GM21360 (cell line): ENCODE measurements around the gene SYT6.

Experiments used
- ATAC-seq: cut with Tn5 transposase; IDR thresholded peaks from one replicate; pipeline ENCODE4 v1.9.1; 2021; ENCODE audit warnings: mild to moderate bottlenecking, moderate library complexity; ENCODE audit not compliant: unreplicated experiment

SYT6 gene

DNA sequence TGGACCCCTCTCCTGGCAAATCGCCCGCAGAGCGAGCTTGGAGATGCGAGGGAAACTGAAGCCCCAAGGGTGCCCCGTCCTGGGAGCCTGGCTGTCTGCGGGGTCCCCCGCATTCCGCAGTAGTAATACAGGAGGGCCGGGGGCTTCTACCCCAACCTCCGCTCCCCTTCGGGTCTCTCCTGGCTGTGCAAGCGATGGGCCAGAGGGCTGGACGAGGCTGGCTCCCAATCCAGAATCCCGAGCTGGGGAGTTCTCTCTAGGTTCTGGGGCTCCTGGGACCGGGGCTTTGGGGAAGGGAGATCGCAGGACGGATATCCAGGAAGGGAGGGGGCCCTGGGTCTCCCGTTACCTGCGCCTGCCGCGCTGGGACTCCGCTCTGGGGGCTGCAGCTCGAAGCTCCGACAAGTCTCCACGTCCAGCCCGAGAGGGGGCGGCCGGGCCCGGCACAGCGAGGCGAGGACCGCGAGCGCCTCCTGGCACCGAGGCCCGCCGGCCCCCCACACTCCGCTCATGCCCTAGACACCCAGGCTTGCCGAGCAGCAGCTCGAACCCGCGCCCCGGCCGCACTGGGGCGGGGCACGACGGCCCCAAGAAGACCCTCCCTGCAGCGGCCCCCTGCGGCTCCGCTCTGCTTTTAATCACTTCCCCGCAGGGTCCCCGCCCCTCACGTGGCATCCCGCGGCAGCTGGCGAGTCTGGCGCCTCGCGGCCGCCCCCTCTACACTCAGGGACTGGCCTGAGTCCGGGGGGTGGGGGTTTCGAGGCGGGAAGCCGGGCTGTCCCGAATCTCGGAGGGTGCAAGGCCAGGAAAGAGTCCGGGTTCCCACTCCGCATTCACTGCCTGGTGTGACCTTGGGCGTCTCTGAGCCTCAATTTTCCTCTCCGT, at the start of gene SYT6:
TSS of gene SYT6 (minus strand) at position 609 of the 885 bp plus-strand sequence. CDS start at position 512, 97 bp downstream.
- no peak for ATAC-seq

DNA sequence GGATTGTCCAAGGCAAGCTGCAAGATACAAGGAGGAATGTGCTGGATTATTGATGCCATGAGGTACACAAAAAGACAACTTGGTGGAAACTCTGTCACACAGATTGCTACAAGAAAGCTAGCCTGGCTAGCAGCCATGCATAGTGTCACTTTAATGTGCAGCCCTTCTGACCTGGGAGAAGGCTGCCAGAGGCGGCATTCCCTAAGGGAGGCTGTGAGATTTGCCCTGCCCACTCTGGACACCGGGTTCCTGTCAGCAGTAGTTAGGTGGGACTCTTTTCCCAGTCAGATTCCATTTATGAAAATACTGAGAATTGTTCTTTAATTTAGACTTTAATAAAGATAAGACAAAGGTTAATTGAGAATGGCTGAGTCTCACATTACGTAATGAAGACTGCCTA, 47.8 kb upstream of the SYT6 start:
- ATAC-seq: no peak

- no peak for ATAC-seq
Measured at GRCh38 chr1:114199017-114199594, 45.4 kb upstream of the SYT6 start.

- ATAC-seq: no peak
Measured at GRCh38 chr1:114196992-114197907, 43.6 kb upstream of the SYT6 start.

DNA sequence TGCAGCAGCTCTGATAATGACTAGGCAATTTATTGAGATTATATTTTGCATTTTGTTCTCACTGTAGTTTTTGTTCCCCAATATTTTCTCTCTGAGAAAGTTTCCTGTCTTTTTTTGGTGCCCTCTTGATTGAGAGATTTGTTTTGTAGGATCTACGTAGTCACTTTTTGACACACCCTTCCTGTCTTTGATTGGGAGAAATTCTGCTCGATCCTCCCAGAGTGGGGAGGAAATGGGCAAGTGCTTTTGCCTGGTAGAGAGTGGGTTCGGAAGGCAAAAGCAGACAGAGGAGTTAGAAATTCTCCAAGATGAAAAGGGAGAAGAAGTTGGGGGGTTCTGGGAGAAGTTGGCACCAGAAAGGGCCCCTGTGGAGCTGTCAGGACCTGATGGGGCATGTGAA, 42.1 kb upstream of the SYT6 start:
- ATAC-seq: no peak

- no peak for ATAC-seq
Measured at GRCh38 chr1:114192328-114192727, 38.7 kb upstream of the SYT6 start.

GRCh38 chr1:114189398-114189797, 35.7 kb upstream of the SYT6 start:
- no peak for ATAC-seq

DNA sequence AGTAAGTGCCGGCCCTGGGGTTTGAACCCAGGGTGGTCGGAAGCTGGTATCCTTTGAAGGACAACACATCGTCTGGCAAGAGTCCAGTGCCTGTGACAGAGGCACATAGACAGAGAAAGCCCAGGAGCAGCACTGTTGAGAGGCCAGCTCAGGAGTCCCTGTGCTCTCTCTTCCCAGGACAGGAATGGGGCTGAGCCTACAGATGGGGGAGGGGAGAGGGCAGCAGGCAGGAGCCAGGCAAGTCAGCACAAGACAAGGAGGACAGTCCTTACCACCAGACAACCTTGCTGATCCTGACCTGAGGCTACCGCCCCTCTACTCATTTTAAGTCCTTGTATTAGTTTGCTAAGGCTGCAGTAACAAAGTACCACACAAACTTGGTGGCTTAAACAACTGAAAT, 27.7 kb upstream of the SYT6 start:
- ATAC-seq: no peak

DNA sequence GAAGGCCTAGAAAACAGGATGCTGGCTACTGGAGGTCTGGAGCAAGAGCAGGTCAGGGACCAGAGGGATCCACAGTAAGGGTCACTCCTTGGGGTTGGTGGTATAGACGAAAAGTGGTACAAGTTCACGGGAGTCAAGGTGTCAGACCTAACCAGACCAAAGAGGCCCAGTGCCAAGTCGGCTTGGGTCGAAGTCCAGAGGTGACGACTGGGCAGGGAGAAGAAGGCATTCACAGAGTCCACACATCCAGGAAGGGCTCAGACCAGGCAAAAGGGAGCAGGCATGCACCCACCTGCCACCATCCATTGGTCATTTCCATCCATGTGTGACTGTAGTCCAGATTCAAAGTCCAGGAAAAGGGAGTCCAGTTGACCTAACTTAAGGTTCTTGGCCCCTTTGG, 27.1 kb upstream of the SYT6 start:
- ATAC-seq: no peak

GRCh38 chr1:114178936-114179335, 25.3 kb upstream of the SYT6 start:
- no peak for ATAC-seq

- ATAC-seq: no peak
Measured at GRCh38 chr1:114177282-114177681, 23.6 kb upstream of the SYT6 start.

GRCh38 chr1:114176366-114176765, 22.7 kb upstream of the SYT6 start:
- no peak for ATAC-seq

- no peak for ATAC-seq
Measured at GRCh38 chr1:114173680-114174079, 20.0 kb upstream of the SYT6 start.

GRCh38 chr1:114169509-114169908, 15.8 kb upstream of the SYT6 start:
- no peak for ATAC-seq

- ATAC-seq: no peak
Measured at GRCh38 chr1:114167226-114167625, 13.6 kb upstream of the SYT6 start.

GRCh38 chr1:114164840-114165543, 11.3 kb upstream of the SYT6 start:
- no peak for ATAC-seq

DNA sequence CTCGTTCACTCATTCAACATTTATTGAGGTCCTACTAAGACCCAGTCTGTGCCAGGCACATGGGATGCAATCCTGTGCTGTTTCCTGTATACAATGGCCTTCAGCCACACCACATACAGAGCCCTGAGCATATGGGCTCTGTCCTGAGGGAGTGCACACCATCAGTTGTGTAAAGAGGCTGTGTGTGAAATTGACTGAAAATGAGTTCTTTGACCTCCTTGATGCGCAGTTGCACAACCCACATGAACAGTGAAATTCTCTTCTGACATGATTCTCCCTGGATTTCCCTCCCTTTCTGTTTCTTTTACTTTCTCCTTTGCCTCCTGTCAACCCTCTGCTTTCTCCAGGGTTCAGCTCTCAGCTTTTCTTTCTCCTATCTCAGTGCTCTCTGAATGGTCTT, 6.3 kb upstream of the SYT6 start:
- no peak for ATAC-seq

DNA sequence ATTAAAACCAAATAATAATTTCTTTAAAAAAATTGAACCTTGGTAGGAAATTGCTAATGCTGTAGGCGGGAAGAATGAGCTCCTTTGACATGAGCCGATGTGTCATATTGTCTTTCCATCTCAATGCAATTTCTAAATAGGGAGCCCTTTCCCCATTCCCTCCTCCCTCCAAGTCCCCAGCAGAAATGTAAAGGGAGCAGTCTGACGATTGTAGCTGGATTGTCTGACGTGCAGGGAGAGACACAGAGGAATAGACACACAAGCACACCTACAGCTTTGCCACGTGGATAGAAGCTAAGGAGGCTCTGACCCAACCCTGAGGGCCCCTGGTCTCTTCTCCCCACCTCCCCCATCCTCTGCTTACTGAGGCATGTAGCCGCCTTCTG, 3.6 kb upstream of the SYT6 start:
- ATAC-seq: no peak

DNA sequence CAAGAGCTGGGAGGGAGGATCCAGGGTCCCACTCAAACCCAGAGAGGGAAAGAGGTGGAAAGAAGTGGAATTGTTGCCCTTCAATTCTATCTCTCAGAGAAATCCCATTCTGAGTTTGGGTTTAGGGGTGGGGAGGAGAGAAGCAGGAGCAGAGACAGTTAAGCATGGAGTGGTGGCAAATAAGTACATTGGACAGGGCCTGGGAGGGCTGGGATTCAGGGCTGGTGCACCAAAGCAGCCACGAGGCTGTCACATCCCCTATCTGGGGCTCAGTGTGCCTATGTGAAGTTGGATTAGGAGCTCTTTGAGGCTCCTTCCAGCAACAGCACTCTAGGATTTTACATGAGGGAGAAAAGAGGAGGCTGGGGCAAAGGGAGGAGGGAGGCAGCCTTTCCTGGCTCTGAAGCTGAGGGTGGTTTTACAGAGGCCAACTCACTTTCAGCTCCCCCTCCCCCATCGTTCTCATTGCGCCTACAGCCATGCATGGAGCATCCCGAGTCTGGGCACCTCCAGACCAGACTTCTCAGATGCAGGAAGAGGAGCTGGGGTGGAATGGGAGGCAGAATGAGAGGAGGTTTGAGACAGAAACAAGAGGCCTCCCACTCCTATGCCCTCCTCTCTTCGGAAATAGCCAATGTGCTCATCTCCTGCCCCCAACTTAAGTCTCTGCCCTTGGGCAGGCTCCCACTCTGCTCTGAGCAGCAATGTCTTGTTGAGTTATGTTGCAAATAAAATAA, 3.0 kb upstream of the SYT6 start:
- ATAC-seq: no peak

- no peak for ATAC-seq
Measured at GRCh38 chr1:114155706-114156105, 2.0 kb upstream of the SYT6 start.
